ENCODE results near the gene DLGAP1.

The DLGAP1 gene

DNA sequence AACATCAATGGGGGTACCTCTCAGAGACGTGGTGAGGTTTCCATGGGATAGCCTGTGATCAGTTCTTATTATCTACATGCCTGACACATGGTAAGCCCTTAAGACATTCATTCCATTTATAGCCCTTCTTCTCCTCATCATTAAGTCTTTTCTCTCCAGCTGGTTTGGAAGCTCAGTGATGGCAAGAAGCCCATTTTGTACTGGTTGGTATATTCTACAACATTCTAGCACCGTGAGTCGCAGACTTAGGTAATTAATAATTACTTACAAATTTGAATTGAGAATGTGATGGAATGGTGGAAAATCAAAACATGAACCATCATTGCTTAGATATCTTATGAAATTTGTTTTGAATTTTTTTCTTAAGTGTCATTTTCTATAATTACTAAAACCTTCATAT, 472.6 kb downstream of the DLGAP1 start:
- DNase-seq: no peak

DNA sequence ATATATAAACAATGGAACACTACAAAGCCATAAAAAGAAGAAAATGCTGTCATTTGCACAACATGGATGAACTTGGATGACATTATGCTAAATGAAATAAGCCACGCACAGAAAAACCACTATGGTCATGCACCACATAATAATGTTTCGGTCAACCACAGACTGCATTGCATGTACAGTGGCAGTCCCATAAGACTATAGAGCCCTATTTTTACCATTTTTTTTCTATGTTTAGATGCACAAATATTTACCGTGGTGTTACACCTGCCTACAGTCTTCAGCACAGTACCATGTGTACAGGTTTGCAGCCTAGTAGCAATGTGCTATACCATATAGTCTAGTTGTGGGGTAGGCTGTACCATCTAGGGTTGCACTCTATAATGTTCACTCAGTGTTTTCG, 476.1 kb downstream of the DLGAP1 start:
- no peak for DNase-seq

DNA sequence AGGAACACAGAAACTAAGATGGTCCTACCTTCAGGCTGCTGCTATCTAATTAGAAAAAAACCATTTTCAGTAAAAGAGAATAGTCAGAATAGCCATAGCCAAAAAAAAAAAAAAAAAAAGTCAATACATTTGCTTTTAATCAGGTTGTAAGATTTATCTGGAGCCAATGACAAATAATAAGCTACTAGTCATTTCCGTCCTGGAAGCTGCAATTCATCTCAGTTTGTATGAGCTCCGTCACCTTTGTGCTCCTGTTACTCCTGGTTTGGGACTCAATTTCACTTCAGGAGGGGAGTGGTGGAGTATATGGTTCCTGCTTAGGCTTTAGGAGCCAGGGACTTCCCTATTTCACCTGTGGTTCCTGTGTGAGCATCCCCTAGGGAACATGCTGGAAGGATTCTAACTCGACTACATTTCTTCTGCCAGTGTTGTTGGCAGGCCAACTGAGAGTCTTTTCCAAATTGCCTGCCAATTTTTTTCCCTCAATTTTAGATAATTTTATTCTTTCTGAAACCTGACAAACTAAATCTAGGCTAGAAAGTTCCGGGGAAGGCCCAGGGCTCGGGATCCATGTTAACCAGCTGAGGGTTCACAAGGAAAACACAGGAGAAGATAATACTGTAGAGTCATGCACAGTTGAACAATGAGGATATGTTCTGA, 481.8 kb downstream of the DLGAP1 start:
- no peak for DNase-seq

DNA sequence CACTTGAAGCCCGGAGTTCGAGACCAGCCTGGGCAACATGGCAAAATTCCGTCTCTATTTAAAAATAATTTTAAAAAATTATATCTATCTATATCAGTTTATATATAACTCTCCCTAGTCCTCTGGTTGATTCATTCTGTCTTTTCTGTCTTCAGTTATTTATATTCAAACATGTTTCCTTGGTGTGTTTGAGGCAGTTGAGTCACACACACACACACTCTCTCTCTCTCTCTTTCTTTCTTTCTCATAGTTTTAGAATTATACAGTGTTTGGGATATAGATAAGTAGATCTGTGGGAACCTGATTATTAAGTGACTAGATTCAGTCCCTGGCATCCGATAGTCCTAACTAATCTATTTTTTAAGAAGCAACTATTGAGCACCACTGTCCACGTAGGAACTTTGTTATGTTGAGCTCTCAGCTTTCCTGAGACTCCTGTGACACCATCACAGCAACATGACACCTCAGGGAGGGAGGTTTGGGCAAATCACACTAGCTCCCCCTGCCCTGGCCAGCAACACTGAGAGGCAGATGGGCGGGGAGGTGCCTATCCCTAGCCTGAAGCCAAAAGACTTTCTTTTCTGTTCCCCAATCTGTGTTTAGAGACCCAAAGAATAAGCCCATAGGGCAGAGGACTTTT, 482.7 kb downstream of the DLGAP1 start:
- no peak for DNase-seq

DNA sequence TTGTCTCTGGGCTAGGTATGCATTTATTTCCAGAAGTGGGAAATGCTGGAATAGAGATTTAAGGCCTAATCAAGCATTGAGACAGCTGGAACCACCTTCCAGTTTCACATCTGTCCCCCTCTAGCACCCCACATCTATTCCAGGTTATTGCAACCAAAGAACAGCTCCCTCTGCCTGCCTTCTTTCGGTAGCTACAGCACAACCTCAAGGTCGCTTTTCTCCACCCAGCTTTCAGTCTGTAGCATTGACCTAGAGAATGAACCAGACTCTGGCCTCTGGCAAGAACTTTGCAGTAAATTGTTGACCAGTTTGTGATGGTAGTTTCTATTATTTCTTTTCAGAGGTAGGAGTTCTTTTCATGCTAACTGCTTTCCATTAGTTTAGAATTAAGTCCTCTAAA, 484.2 kb downstream of the DLGAP1 start:
- no peak for DNase-seq

DNA sequence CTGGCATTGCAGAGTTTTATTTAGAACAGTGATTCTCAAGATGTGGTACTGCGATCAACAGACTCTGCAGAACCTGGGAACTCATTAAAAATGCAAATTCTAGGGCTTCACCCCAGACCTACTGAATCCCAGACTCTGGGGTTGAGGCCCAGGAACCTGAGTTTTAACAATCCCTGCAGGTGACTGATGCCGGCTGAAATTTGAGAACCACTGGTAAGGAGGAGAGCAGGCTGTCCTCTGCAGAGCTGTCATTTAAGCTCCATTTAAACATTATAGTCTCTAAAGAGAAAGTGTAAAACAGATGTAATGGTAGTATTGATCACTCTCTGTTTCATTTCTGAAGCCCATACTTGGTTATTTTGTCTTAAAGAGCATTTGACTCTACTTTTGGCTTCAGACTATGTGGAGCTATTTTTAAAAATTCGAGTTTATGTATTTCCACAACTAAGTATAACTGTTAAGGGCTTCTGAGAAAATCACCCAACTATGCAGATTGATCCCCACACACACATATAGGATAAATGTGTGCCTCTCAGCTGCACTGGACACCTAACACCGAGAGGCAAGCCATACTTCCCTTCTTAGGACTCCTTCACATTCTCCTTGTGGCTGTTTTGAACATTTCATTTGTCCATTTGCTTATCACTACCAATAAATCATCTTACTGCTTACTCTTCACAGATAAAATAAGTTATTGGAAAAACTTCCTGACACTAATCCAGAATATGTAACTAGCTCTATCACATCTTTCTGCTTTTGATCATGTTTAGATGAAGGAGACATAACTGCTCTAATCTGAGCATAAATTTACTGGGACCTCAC, 487.5 kb downstream of the DLGAP1 start:
- no peak for DNase-seq

DNA sequence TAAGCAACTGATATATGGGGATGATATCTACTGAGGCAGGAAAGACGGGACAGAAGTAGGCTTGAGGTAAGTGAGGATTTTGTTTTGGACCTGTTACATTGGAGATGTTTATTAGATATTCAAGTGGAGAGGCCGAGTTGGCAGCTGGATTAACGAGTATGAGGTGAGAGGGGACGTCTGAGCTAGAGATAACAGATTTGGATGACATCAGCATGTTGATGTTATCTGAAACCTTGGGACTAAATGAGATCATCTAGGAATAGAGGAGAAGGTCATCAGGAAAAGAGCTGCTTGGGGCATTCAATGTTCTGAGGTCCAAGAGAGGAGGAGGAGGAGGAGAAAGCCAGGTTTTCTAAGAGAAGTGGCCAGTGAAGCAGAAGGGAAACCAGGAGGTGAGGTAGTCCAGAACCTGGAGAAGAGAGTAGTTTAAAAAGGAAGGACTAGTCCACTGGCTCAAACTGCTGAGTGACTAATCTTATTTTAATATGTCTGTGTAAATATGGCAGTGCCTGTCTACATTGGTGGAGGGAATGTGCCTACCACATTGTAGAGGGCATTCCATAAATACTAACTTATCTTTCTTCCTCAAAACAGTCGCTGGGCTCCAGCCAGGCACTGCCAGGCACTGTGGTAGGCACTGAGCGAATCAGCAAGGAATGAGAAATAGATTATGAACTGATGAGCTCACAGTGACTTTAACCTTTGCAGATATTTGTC, 488.3 kb downstream of the DLGAP1 start:
- no peak for DNase-seq

DNA sequence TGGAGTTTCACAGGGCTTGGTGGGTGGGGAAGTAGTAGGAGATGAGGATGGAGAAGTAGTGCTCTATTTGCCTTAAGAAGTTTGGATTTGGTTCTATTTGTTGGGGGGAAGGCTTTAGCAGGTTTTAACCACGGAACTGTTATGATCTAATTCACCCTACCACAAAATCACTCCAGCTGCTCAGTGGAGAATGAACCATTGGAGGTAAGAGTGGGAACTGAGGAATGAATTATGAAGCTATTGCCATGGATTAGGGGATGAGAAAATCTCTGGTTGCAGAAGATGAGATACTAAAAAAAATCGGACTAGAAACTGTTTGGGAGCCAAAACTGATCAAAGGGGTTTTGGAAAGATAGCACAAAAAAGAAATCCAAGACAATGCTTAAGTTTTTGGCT, 488.9 kb downstream of the DLGAP1 start:
- DNase-seq: no peak

DNA sequence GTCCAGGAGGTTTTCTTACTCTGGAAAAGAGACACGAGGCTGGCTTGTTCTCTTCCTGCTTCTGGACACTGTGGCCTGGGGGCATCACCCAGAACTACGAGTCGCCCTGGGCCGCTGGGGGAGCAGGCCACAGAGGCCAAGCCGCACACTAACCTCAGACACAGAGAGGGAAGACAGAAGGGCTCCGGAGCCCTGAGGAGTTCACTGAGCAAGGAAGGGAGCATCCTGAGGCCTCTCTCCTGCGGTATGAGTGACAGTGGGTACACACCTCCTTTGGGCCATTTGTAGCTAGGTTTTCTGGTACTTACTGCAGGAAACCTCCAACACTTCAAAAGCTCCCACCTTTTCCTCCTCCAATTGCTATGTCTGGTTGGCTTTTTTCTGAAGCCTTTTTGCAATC, 494.1 kb downstream of the DLGAP1 start:
- DNase-seq: no peak

DNA sequence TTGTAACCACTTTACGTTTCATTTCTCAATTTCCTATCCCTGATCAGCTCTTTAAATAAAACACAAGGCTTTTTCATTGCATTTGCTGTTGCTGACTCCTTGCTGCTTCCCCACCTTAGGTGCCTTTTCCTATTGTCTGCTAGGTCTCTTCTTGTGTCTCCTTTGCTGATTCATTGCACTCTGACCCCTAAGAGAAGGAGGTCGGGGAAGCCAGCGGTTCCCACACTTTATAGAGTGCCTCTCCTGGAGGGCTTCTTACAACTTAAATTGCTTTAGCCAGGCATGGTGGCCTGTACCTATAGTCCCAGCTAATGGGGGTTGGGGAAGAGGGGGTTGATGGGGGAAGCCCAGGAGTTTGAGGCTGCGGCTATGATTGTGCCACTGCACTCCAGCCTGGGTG, 495.0 kb downstream of the DLGAP1 start:
- no peak for DNase-seq

DNA sequence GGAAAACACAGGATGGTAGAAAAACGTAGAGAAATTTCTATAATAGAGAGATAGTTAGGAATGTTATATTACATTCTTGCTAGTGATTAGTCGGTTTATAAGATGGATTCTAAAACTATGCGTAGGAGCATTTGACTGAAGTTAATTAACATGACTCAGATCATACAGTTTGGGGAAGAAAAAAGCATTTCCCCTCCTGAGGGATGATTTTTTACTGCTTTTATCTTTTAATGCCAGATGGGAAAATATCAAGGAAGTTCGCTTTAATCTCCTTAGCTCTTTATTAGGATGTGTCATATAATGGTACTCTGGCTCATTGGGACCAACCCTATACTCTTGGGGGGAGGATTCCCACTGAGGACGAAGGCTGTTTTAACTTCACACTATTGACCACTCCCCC, 503.1 kb downstream of the DLGAP1 start:
- DNase-seq: no peak

DNA sequence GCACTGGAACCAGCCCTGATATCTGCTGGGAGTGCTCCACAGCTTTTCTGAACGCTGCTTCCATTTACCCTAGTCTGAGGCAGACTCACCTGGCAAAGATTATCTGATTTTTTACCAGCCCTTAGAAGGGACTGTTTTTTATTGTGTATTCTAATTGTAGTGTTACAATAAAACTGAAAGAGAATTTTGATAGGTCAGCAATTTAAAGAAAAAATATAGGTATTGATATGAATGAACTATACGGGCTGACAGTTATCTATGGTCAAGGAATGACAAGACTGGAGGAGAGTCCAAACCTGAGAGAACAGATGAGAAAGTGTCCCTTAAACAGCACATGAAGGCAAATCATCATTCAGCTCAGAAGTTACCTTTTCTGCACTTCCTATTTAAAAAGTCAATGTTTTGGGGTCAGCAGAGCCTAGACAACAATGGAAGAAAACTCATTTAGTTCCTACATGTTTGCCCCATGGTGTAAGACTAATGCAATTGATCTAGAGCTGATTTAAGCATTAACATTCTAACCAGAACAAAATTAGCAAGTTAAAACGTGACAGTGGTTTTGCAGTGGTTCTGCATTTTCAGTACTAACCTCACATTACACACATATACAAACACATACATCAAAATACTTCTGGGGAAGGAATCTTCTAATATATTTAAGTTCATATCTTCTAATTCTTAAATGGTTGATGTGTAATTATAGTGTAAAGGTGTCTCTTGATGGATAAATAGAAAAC, 504.3 kb downstream of the DLGAP1 start:
- no peak for DNase-seq

DNA sequence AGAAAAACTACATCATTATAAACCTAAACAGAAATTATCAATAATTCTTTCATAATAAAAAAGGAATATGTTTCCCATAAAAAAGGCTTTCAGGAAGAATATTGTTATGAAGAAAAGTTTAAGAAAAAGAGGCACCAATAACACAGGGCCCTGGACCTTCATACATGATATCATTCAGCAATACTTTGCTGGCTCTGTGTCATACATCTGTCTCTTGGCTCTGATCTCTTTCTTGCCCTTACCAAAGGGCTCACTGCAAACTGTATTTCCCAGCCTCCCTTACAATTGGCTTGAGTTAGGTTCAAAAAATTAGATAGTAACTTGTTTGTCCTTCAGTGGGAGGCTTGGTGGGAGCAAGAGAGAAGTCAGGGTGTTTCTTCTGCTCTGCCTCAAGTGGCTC, 506.1 kb downstream of the DLGAP1 start:
- no peak for DNase-seq

DNA sequence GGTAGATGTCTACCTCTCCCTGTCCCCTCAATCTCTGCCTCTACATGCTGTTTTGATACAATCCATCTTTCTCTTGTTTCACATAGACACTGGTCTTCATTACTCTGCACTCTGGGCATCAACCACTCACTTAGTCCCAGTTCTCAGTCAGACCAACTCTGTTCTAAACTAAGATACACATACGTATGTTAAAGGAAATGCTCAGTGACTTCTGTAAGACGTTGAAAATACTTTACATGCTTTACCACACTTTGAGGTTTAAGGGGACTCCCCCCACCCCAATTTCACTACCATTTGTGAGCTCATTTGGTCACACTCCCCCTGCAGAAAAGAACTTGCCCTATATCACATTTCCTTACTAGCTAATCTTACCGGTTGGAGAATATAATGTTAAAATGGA, 507.7 kb downstream of the DLGAP1 start:
- no peak for DNase-seq

DNA sequence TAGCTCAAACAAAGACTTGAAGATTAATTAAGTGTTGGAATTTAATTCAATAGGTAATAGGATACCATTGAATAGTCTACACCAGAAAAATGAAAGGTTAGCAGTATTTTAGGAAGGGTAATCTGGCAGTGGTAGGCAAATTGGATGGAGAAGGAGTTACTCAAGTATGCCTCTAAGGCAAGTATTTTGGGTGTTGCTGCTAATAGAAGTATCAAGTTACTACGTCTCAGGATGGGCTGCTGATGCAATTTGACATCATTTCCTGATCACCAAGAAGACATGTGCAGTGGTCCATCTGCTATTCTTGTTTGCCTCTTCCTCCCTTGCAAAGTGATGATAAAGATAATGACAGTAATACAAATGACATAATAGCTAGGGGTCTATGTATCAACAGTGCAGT, 519.8 kb downstream of the DLGAP1 start:
- no peak for DNase-seq

DNA sequence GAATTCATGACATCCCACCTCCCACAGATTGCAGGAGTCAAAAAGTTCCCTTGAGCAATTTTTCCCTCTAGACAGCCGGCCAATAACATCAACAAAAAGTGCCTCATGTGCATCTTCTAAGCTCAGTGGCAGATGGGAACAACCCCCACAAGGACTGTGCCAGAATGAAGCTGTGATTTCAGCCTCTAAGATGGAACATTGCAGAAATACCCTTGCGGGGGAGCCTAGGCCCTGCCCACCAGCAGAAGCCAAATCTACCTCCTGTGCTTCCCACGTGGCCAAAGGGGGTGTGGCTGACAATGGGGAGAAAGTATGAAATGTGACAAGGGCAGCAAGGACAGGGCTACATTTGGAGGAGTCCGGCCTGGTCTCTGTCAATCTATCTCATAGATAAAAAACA, 522.8 kb downstream of the DLGAP1 start:
- no peak for DNase-seq

DNA sequence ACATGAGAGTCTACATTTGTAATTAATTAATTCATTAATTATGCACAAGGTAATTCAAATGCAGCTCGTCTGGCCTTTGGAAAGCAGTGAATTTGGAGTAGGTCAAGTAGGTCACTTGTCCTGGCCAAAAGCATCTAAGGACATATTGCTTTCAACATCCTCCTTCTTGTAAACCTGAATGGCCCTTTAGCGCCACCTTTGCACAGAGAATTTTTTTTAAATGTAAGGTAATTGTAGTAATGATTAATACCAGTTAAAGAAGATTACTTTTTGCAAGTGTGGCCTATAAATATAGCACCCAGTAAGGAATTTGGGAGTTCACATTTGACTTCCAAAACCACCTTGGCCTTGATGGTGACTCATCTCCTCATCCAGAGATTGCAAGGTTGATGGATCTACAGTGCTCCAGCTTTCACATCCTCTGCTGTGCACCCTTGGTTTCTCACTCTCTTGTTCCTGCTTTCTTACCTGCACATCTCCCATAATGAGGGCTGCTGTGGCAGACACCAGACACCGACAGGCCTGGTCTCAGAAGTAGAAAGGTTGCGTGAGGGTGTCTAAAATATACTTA, 523.5 kb downstream of the DLGAP1 start:
- no peak for DNase-seq

DNA sequence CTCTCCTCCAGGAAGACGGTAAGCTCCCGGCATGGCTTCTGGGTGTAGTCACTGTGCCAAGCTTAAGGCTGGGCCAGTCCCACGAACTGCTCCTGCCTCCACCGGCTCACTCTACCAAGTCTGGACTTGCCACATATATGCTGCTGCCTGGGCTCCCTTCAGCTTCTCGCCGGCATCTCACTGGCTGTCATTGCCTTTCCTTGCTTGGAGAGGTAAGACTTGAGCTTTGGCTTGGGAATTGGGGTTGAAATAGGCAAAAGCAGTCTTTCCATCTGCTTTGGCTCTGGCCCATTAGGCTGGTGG, 524.1 kb downstream of the DLGAP1 start:
- DNase-seq: no peak

DNA sequence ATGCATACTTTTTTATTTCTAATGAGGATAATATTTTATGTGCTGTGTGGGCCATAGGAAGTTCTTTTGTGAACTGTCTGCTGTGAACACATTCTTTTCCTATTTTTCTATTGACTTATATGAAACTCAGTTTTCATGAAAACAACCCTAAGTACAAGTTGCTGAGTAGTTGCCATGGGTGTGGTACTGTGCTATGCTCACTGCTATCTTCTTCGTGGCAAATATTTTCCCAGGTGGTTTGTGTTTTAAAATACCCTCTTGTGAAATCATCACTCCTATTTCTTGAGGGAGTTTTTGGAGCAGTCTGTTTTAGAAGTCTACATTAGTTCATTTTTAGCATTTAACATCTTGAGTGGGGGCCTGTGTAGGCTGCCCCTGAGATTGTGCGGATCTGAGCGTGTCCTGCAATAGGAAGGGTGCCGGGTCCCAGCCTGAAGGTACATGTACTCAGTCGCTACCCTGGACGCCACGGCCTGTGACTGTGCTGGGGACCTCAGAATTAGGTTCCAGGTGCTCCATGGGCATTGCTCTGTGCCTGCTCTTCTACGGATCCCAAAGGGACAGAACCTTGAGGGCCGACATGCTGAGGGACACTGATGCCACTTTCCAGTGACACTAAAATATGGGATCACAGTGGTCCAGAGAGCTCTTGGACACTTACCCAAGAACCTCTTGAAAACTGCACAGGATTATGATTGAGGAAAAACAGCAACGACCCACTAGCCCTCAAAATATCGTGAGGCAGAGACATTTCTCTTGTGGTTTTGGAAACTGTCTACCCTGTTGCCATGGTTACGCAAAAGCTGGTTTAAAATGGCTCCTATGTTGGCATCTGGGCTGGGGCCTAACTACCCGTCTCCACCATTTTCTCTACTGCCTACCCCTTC, 524.7 kb downstream of the DLGAP1 start:
- no peak for DNase-seq

DNA sequence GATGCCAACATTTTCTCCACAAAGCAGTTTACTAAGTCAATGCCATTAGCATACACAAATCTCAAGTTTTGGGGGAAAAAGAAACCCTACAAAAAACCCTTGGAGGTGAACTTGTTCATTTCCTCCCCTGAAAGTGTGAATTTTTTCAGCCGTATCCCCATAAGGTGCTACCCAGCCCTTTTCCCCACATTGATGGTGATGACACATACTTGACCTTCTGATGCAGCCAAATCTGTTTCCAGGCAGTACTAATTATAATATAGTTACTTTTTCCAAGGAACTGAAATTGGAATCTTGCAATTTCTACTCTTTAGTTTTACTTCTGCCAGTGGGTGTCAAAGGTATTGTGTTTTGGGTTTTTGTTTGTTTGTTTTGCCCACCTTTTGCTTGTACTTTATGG, 530.7 kb downstream of the DLGAP1 start:
- no peak for DNase-seq

DNA sequence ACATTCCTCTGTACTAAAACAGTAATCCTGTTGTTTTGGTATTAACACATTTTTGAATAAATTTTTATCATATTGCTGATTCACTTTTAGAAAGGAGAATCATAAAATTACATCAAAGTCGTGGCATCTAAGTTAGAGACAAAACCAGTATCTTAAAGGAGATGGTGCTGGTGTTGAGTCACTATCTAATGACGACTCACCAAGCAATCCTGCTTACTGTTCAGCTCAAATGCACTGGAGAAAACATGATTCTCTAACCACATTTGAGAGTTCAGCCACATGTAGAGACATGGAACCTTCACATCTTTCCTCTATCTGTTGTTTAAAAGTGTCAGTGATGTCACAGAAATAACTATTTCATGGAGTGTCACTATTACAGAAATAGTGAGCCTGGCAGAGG, 531.4 kb downstream of the DLGAP1 start:
- DNase-seq: no peak

DNA sequence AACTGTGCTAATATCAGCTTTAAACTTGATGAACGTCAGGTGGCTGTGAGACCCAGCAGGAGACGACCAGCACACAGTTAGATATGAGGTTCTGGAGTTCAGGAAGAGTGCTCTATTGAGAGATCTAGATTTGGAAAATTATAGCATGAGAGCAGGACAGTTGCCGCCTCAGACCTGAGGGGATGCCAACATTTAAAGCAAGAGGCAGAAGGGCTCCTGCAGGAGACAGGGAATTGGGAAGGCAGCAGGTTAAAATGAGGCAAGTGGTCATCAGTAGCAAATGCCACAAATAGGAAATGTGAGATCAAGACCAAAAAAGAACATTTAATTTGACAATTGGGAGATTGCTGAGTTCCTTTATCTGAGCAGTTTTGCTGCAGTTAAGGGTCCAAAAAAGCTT, 533.3 kb downstream of the DLGAP1 start:
- no peak for DNase-seq

All from activated CD8-positive, alpha-beta memory T cell treated with anti-CD3 and anti-CD28 coated beads, Interleukin-2, amount 50 U/mL, for 4 hours (primary cell).